ENCODE results near the gene PRKAR2A. TPM values are rescaled to one million over a fixed set of nuclear protein-coding genes. Genes with fewer than 3 reads are reported as not detected.
A peak's percentile ranks its signal among the peaks of the same experiment; 100 is the strongest.
"Not testable (repeated sequence)": the region's sequence is repeated elsewhere in the genome, so short reads cannot be mapped to it uniquely, and the experiment has no call there.

The PRKAR2A gene
- total RNA-seq, 4 donors from 2014 or later = 25.4 to 51.6 (median 35.3) TPM

DNA sequence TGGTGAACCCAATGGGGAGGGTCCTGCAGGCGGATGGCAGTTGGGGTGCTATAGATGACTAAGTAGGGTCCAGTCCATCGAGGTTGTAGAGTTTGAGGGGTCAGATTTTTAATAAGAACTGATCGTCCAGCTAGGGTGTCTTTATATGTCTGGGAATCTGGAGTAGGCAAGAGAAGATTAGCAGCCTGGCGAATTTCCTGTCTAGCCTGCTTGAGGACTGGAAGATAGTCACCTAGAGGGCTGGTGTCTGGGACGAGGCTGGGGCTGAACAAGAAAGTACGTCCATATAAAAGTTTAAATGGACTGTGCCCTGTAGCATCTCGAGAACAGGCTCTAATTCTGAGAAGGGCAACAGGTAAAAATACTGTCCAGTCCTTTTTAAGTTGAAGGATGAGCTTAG lies 123.9 kb downstream of the PRKAR2A start:
- DNase-seq = no peak
- no peaks in the 10 kb centered on the region for H3K27me3 ChIP-seq
- no peak overlapping the region for H3K27ac ChIP-seq
- intact Hi-C loops (cut with DNase I) = no loop called here
- no peaks in the 10 kb centered on the region for H3K4me1 ChIP-seq
- H3K36me3 ChIP-seq = no peaks in the 10 kb centered on the region
- H3K4me3 ChIP-seq = no peak overlapping the region
- 81 to 87% methylated on average over 7 of the region's 7 CpGs for WGBS, 2 donors
- TF ChIP-seq POLR2A (IDR thresholded peaks at IDR 0.05) = no peak
- TF ChIP-seq, protein P1, sequence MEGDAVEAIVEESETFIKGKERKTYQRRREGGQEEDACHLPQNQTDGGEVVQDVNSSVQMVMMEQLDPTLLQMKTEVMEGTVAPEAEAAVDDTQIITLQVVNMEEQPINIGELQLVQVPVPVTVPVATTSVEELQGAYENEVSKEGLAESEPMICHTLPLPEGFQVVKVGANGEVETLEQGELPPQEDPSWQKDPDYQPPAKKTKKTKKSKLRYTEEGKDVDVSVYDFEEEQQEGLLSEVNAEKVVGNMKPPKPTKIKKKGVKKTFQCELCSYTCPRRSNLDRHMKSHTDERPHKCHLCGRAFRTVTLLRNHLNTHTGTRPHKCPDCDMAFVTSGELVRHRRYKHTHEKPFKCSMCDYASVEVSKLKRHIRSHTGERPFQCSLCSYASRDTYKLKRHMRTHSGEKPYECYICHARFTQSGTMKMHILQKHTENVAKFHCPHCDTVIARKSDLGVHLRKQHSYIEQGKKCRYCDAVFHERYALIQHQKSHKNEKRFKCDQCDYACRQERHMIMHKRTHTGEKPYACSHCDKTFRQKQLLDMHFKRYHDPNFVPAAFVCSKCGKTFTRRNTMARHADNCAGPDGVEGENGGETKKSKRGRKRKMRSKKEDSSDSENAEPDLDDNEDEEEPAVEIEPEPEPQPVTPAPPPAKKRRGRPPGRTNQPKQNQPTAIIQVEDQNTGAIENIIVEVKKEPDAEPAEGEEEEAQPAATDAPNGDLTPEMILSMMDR (IDR thresholded peaks at IDR 0.05) = no peak
- no peaks in the 10 kb centered on the region for H3K9me3 ChIP-seq

DNA sequence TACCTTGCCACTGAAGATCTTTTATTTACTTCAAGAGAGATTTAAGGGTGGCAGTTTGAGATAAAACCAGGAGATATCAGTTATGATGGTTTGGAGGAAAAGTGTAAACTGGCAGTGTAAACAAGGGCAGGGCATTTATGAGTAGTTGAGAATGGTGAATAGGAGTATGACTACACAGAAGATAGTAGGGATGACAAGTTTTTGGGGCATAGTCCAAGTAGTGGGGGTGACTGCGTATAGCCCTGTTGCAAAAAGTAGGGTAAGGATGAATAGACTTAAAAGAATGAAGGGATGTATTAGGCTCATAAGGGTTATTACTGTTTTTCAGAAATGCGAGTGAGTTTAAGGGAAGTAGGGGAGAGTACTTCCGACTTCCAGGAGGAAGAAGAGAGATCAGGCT lies 124.4 kb downstream of the PRKAR2A start:
- H3K36me3 ChIP-seq; DNase-seq; H3K4me3 ChIP-seq; intact Hi-C loops (cut with DNase I); H3K4me1 ChIP-seq; H3K27ac ChIP-seq; H3K9me3 ChIP-seq; H3K27me3 ChIP-seq: not testable (repeated sequence)
- WGBS, 2 donors = 69 to 82% methylated on average over 3 of the region's 3 CpGs

DNA sequence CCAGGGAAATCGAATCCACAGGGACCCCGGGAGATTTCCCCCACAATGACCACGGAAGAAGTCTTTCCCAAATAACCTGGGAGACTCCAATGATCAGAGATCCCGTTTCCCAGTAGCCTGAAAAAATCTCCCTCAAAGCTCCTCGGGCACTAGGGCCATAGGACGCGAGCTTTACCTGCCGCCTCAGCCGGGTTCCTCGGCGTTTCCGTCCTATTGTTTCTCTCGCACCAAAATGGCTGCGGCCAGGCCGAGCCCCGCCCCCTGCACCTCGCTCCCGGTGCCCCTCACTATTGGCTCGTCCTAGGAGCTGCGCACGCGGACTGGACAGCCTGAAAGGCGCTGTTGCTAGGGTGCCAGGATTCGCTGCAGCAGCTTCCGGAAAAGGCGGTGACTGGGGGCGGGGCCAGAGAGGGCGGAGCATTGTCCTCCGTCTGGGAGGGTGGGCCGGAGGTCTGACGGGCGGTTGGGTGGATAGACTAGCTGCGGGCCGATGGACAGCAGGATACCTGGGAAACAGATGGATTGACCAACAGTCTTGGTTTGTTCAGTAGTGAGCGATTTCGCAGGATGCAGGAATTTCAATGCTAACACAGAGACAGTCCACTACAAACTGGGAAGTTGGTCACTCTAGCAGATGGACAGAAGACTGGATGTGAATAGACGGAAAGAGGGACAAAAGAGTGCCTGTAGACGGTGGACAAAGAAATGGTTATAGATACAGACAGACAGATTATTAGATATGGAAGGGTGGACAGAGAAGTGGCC lies 130.5 kb downstream of the PRKAR2A start, which contains the start of gene IP6K2:
Gene IP6K2 (minus strand): TSS at position 240 of the 765 bp plus-strand sequence. CDS start 21,930 bp downstream, outside the sequence.
- H3K27me3 ChIP-seq = no peaks in the 10 kb centered on the region
- no peaks in the 10 kb centered on the region for H3K9me3 ChIP-seq
- peak within 1 kb of the TSS; percentile 83 to 96 (median 94) for H3K27ac ChIP-seq
- DNase-seq = peak; percentile 86
- peaks cover 0 to 22% (median 3%) of the 10 kb centered on the region in 3 donors for H3K36me3 ChIP-seq
- peak within 1 kb of the TSS; percentile 76 to 93 (median 84) for H3K4me3 ChIP-seq
- TF ChIP-seq, protein P1 (IDR thresholded peaks at IDR 0.05) = peak in 1 of 6 experiments; percentile 18
- peak in 3 of 4 donors; percentile 72 to 94 (median 79) for TF ChIP-seq POLR2A (IDR thresholded peaks at IDR 0.05)
- peaks cover 0 to 45% (median 29%) of the 10 kb centered on the region in 3 donors for H3K4me1 ChIP-seq
- intact Hi-C loops (cut with DNase I) = no loop called here
- WGBS, 2 donors = 2 to 5% methylated on average over 16 to 18 of the region's 38 CpGs

DNA sequence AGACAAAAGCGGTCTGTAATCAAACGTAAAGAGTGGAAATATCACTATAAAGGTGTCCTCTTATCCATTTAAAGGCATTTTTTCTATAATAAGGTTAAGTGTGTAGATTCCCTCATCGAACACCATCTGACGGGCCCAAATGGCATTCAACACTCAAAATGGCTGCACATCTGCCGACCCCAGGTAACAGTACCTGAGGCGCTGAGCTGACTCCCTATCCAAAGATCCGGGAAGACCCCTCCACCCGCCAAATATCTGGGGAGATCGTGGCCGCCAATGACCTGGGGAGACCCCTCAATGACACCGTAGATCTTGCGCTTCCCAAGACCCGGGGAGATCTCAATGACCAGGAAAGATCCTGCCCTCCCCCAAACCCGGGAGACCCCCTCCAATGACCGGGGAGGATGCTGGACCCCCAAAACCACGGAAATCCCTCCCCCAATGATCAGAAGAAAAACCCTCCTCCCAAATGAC lies 131.1 kb downstream of the PRKAR2A start:
- no peaks in the 10 kb centered on the region for H3K27me3 ChIP-seq
- no peak for TF ChIP-seq POLR2A (IDR thresholded peaks at IDR 0.05)
- TF ChIP-seq, protein P1 (IDR thresholded peaks at IDR 0.05) = no peak
- peaks cover 0 to 28% (median 3%) of the 10 kb centered on the region in 3 donors for H3K36me3 ChIP-seq
- peak overlapping the region; percentile 83 to 96 (median 94) for H3K27ac ChIP-seq
- WGBS, 2 donors = 0% methylated on average over 8 to 11 of the region's 16 CpGs
- H3K4me3 ChIP-seq = peak overlapping the region; percentile 76 to 93 (median 84)
- no peak for DNase-seq
- H3K4me1 ChIP-seq = peaks cover 0 to 51% (median 33%) of the 10 kb centered on the region in 3 donors
- intact Hi-C loops (cut with DNase I) = no loop called here
- no peaks in the 10 kb centered on the region for H3K9me3 ChIP-seq

DNA sequence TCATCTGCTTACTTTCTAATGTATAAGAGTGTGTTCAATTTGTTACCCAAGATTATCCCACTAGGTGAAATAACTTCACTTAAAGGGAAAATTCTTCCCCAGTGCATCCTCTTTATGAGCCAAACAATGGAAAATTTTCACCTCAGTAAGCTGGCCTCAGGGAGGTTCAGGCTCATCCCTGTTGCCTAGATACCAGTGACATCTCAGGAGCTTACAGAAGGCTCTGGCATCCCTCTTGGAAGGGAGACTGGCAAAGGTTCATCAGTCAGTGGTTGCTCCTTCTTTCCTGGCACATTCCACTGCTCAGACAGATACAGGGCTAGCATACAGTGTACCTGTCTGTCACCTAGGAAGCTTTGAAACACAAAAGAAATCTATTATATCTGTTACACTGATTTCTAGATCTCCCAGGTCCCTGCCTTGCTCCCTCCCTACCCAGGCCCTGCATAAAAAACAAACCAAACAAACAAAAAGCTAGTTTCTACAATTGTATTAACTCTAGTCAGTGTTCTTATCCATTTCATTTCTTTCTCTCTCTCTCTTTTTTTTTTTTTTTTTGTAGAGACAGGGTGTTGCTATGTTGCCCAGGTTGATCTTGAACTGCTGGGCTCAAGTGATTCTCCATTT lies 132.4 kb downstream of the PRKAR2A start:
- Histone ChIP-seq H3K4me1 (peaks cover 0 to 63% (median 37%) of the 10 kb centered on the region in 3 donors), H3K4me3 (peak overlapping the region in 2 of 4 donors; percentile 76 to 83), H3K9me3 (no peaks in the 10 kb centered on the region), H3K27me3 (no peaks in the 10 kb centered on the region), H3K36me3 (peaks cover 0 to 41% (median 4%) of the 10 kb centered on the region in 3 donors), H3K27ac (peak overlapping the region in 3 of 4 donors; percentile 45 to 96 (median 92))
- no peak for DNase-seq
- intact Hi-C loops (cut with DNase I) = no loop called here
- TF ChIP-seq, protein P1 (IDR thresholded peaks at IDR 0.05) = no peak
- no peak for TF ChIP-seq POLR2A (IDR thresholded peaks at IDR 0.05)
